ACC112 (cell line): ENCODE measurements around the gene ENPP4.
"Not testable (repeated sequence)": the region's sequence is repeated elsewhere in the genome, so short reads cannot be mapped to it uniquely, and the experiment has no call there.

Experiments
- H2AFZ ChIP-seq: fragments of 200-600 bp; sonication (generic); one replicate; pipeline ENCODE4 v1.6.0; 2017; ENCODE audit warnings: antibody characterized with exemption, low read length; ENCODE audit not compliant: unreplicated experiment
- H3K27ac ChIP-seq: fragments of 200-600 bp; sonication (generic); 2 replicates; pipeline ENCODE4 v1.5.1; 2014; ENCODE audit warnings: low read depth, mild to moderate bottlenecking, antibody characterized with exemption, low read length, moderate library complexity
- H3K27me3 ChIP-seq: fragments of 200-600 bp; sonication (generic); 2 replicates; pipeline ENCODE4 v1.6.1; 2014; ENCODE audit warnings: mild to moderate bottlenecking, antibody characterized with exemption, low read length, moderate library complexity, mixed read lengths; ENCODE audit not compliant: insufficient read depth
- H3K36me3 ChIP-seq: fragments of 200-600 bp; sonication (generic); 2 replicates; pipeline ENCODE4 v1.6.1; 2016; ENCODE audit warnings: mild to moderate bottlenecking, antibody characterized with exemption, low read length, moderate library complexity, mixed read lengths; ENCODE audit not compliant: insufficient read depth
- H3K4me1 ChIP-seq: fragments of 200-600 bp; sonication (generic); one replicate; pipeline ENCODE4 v1.6.1; 2016; ENCODE audit warnings: low read length, mixed read lengths; ENCODE audit not compliant: insufficient read depth, unreplicated experiment, control insufficient read depth
- H3K4me3 ChIP-seq: fragments of 200-600 bp; sonication (generic); 2 replicates; pipeline ENCODE4 v1.5.1; 2014; ENCODE audit warnings: mild to moderate bottlenecking, low read depth, low read length
- H3K79me2 ChIP-seq: fragments of 200-600 bp; sonication (generic); one replicate; pipeline ENCODE4 v1.6.0; 2016; ENCODE audit warnings: low read length; ENCODE audit not compliant: control insufficient read depth, unreplicated experiment, insufficient read depth

Gene ENPP4, protein sequence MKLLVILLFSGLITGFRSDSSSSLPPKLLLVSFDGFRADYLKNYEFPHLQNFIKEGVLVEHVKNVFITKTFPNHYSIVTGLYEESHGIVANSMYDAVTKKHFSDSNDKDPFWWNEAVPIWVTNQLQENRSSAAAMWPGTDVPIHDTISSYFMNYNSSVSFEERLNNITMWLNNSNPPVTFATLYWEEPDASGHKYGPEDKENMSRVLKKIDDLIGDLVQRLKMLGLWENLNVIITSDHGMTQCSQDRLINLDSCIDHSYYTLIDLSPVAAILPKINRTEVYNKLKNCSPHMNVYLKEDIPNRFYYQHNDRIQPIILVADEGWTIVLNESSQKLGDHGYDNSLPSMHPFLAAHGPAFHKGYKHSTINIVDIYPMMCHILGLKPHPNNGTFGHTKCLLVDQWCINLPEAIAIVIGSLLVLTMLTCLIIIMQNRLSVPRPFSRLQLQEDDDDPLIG

GRCh38 chr6:46129629-46130511, at the start of gene ENPP4:
TSS of gene ENPP4 (plus strand) at chr6:46129989. CDS start at chr6:46139584, 9,595 bp downstream.
- Histone ChIP-seq H3K4me3 (peak within 1 kb of the TSS; percentile 80), H2AFZ (peak within 1 kb of the TSS; percentile 91), H3K27ac (no peak within 1 kb of the TSS), H3K36me3 (no peaks in the 10 kb centered on the region), H3K79me2 (no peaks in the 10 kb centered on the region), H3K27me3 (peaks cover 48% of the 10 kb centered on the region), H3K4me1 (no peaks in the 10 kb centered on the region)

GRCh38 chr6:46080111-46080510, 49.7 kb upstream of the ENPP4 start:
- Histone ChIP-seq H3K4me1 (no peaks in the 10 kb centered on the region), H2AFZ (no peak overlapping the region), H3K36me3 (no peaks in the 10 kb centered on the region), H3K4me3 (no peak overlapping the region), H3K27me3 (no peaks in the 10 kb centered on the region; the same call in 1 of the 2 replicates), H3K27ac (no peak overlapping the region), H3K79me2 (no peaks in the 10 kb centered on the region)

DNA sequence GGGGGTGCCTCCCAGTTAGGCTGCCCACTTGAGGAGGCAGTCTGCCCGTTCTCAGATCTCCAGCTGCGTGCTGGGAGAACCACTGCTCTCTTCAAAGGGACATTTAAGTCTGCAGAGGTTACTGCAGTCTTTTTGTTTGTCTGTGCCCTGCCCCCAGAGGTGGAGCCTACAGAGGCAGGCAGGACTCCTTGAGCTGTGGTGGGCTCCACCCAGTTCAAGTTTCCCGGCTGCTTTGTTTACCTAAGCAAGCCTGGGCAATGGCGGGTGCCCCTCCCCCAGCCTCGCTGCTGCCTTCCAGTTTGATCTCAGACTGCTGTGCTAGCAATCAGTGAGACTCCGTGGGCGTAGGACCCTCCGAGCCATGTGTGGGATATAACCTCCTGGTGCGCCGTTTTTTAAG, 44.1 kb upstream of the ENPP4 start:
- not testable (repeated sequence) for H2AFZ ChIP-seq, H3K36me3 ChIP-seq, H3K4me1 ChIP-seq, H3K79me2 ChIP-seq, H3K27ac ChIP-seq, H3K4me3 ChIP-seq
- H3K27me3 ChIP-seq, result peaks cover 34% of the 10 kb centered on the region

GRCh38 chr6:46090115-46091079, 39.4 kb upstream of the ENPP4 start:
- Histone ChIP-seq H3K27me3 (peaks cover 46% of the 10 kb centered on the region), H3K36me3 (no peaks in the 10 kb centered on the region), H2AFZ (no peak overlapping the region), H3K27ac (no peak overlapping the region), H3K4me1 (no peaks in the 10 kb centered on the region), H3K4me3 (no peak overlapping the region), H3K79me2 (no peaks in the 10 kb centered on the region)

DNA sequence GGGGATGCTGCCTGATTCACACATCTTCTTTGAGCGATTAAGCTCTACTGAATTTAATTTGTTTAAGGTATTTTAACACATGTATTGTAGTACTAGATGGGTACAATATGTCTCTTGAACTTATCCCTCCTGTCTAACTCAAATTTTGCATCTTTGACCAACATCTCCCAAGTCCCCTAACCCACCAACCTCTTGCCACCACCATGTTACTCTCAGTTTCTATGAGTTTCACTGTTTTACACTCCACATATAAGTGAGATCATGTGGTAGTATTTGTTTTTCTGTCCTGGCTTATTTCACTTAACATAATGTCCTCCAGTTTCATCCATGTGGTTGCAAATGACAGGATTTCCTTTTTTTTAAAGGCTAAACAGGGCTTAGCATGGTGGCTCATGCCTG, 38.7 kb upstream of the ENPP4 start:
- Histone ChIP-seq H3K79me2 (no peaks in the 10 kb centered on the region), H3K27ac (no peak overlapping the region), H2AFZ (no peak overlapping the region), H3K4me1 (no peaks in the 10 kb centered on the region), H3K27me3 (peaks cover 46% of the 10 kb centered on the region), H3K4me3 (no peak overlapping the region), H3K36me3 (no peaks in the 10 kb centered on the region)

DNA sequence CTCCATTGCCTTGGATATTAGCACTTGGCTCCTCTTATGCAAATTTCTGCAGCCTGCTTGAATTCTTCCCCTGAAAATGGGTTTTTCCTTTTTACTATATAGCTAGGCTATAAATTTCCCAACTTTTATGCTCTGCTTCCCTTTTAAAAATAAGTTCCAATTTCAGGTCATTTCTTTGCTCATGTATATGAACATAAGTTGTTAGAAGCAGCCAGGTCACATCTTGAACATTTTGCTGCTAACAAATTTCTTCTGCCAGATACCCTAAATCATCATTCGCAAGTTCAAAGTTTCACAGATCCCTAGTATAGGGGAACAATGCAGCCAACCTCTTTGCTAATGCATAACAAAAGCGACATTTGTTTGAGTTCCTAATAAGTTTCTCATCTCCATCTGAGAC, 34.5 kb upstream of the ENPP4 start:
- Histone ChIP-seq H3K79me2 (no peaks in the 10 kb centered on the region), H3K27ac (no peak overlapping the region), H3K36me3 (no peaks in the 10 kb centered on the region), H3K4me3 (no peak overlapping the region), H2AFZ (no peak overlapping the region), H3K27me3 (peaks cover 33% of the 10 kb centered on the region), H3K4me1 (no peaks in the 10 kb centered on the region)

DNA sequence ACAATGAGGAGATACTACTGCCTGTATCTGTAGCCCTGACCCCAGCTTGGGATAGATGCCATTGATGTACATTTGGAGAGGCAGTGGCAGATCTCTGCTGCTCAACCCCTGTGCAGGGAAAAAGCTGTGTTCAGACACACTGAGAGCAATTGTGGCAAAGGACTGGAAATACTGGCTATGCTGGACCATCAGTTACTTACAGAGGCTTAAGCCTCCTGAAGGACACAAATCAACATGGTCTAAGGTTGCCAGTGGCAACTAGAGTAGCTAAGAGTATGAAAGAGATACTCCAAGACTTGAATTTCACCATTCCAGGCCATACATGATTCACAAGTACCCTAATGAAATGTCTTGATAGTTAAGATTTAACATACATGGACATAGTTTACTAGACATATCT, 32.4 kb upstream of the ENPP4 start:
- Histone ChIP-seq H3K27me3 (peaks cover 31% of the 10 kb centered on the region), H3K4me3 (no peak overlapping the region), H2AFZ (no peak overlapping the region), H3K36me3 (no peaks in the 10 kb centered on the region), H3K79me2 (no peaks in the 10 kb centered on the region), H3K4me1 (no peaks in the 10 kb centered on the region), H3K27ac (no peak overlapping the region)

DNA sequence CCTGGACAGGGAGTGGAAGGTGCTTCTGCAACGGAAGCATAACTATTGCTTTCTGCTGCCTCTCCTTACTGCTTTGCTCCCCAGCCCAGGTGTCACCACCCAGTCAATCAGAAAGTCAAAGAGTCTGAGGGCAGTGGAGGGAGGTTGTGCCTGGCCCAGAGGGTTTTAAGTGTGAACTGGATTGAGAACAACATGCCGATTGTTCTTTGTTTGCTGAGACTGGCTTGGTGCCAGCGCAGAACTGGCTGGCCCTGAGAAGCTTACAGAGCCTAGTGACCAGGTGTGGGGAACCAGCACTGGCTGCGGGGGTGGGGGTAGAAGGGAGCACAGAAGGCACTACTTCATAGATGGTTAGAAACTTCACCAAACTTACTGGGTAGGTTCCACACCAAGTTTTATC, 31.1 kb upstream of the ENPP4 start:
- H3K27ac ChIP-seq, result no peak overlapping the region

DNA sequence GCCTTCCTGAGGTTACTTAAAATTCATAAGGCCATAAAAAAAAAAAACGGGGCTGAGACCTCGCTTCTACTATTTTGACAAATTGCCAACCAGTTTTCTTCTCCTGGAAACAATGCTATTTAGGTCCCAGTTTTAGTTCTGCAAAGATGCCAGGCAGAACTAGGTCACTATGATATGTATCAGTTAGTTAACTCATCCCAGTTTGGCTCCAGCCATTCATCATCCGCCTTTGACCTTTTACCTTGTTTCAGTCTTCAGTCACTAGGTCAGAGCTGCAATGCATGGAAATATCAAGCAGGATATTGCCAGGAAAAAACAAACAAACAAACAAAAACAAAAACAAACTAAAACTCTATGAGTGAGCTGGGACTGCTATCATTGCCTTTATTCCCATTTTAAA, 29.8 kb upstream of the ENPP4 start:
- no peaks in the 10 kb centered on the region for H3K79me2 ChIP-seq

More for the DNA sequence above, 31.1 kb upstream of the ENPP4 start:
- no peaks in the 10 kb centered on the region for H3K4me1 ChIP-seq
- H3K27me3 ChIP-seq, result peaks cover 23% of the 10 kb centered on the region
- H3K36me3 ChIP-seq, result no peaks in the 10 kb centered on the region
- H2AFZ ChIP-seq, result no peak overlapping the region
- no peaks in the 10 kb centered on the region for H3K79me2 ChIP-seq
- H3K4me3 ChIP-seq, result no peak overlapping the region

GRCh38 chr6:46102123-46102522, 27.7 kb upstream of the ENPP4 start:
- Histone ChIP-seq H3K27me3 (peaks cover 18% of the 10 kb centered on the region), H3K36me3 (no peaks in the 10 kb centered on the region), H3K4me1 (no peaks in the 10 kb centered on the region), H3K79me2 (no peaks in the 10 kb centered on the region), H3K27ac (no peak overlapping the region), H3K4me3 (no peak overlapping the region), H2AFZ (no peak overlapping the region)

More for the DNA sequence above, 29.8 kb upstream of the ENPP4 start:
- H3K4me1 ChIP-seq, result no peaks in the 10 kb centered on the region
- H2AFZ ChIP-seq, result no peak overlapping the region
- H3K27ac ChIP-seq, result no peak overlapping the region
- H3K4me3 ChIP-seq, result no peak overlapping the region
- no peaks in the 10 kb centered on the region for H3K36me3 ChIP-seq
- peaks cover 21% of the 10 kb centered on the region for H3K27me3 ChIP-seq
